HepG2 (cell line): ENCODE data around the gene SAMD4B. TPM values are rescaled to one million over a fixed set of nuclear protein-coding genes. Genes with fewer than 3 reads are reported as not detected.

Source experiments
- KDM1A ChIP-seq: IDR thresholded peaks from 2 replicates; pipeline ENCODE4 v1.6.1; 2016; ENCODE audit warnings: missing compliant biosample characterization
- POLR2AphosphoS5 ChIP-seq: IDR thresholded peaks from 2 replicates; pipeline ENCODE4 v1.6.1; 2012; ENCODE audit warnings: low read depth, low read length
- POLR2G ChIP-seq: fragments of 200-400 bp; formaldehyde crosslinking; IDR thresholded peaks from 2 replicates; pipeline ENCODE4 v1.6.1; 2018; ENCODE audit warnings: mild to moderate bottlenecking, low read depth, low read length, moderate library complexity
- PRDM4 ChIP-seq: sonication (generic); formaldehyde crosslinking; IDR thresholded peaks from 2 replicates; pipeline ENCODE4 v1.9.0; 2021; ENCODE audit warnings: missing genetic modification reagents, borderline replicate concordance
- REPIN1 ChIP-seq: sonication (generic); formaldehyde crosslinking; IDR thresholded peaks from 2 replicates; pipeline ENCODE4 v1.8.0; 2022; ENCODE audit warnings: missing genetic modification reagents, low read depth, mild to moderate bottlenecking, borderline replicate concordance
- ZBTB40 ChIP-seq, 2 experiments: fragments of 450-650 bp in 1 of 2; sonication (generic) in 1 of 2; formaldehyde crosslinking in 1 of 2; IDR thresholded peaks; 2 replicates each; pipeline versions ENCODE4 v1.6.1 to v1.8.0; 2016 to 2022; ENCODE audit warnings: antibody characterized with exemption in 1 of 2, mild to moderate bottlenecking in 1 of 2, missing genetic modification reagents in 1 of 2
- ZFYVE20 ChIP-seq: sonication (generic); formaldehyde crosslinking; IDR thresholded peaks from 2 replicates; pipeline ENCODE4 v1.8.0; 2023; ENCODE audit warnings: low read depth, mild to moderate bottlenecking, moderate library complexity, missing genetic modification reagents, borderline replicate concordance
- ZNF431 ChIP-seq: sonication (generic); formaldehyde crosslinking; IDR thresholded peaks from 2 replicates; pipeline ENCODE4 v1.9.0; 2022; ENCODE audit warnings: missing genetic modification reagents, low read depth, mild to moderate bottlenecking, borderline replicate concordance
- ZNF629 ChIP-seq: sonication (generic); formaldehyde crosslinking; conservative IDR thresholded peaks from 2 replicates; pipeline ENCODE4 v1.5.0; 2020; ENCODE audit warnings: missing genetic modification reagents
- ZNF724P ChIP-seq: sonication (generic); formaldehyde crosslinking; IDR thresholded peaks from 2 replicates; pipeline ENCODE4 v1.8.0; 2022; ENCODE audit warnings: missing genetic modification reagents, borderline replicate concordance
- ZNF737 ChIP-seq: sonication (generic); formaldehyde crosslinking; IDR thresholded peaks from 2 replicates; pipeline ENCODE4 v1.5.0; 2020; ENCODE audit warnings: missing genetic modification reagents, mild to moderate bottlenecking, borderline replicate concordance
- polyA plus RNA-seq, 8 experiments: library from polyadenylated mRNA; depleted of rRNA in 3 of 8; stranded (reverse) in 7 of 8; unstranded in 1 of 8; fragments of >200 nt; fragmentation: Illumina TruSeq in 4 of 8; extraction: Trizol in 4 of 8; gene quantifications; 2 replicates each; pipeline versions ENCODE4 v1.2.1 to v1.2.3, GENCODE V29; 2011 to 2016; ENCODE audit warnings: low read depth in 4 of 8, missing spikeins in 1 of 8, mixed read lengths in 1 of 8; ENCODE audit not compliant: insufficient read depth in 1 of 8
- total RNA-seq, 5 experiments: library from RNA; depleted of rRNA; stranded (reverse); fragments of >200 nt; fragmentation: Illumina TruSeq; extraction: Trizol; gene quantifications; 2 replicates each; pipeline ENCODE4 v1.2.3, GENCODE V29; 2016; ENCODE audit warnings: low read depth in 1 of 5
- TF ChIP-seq, protein P1 (sequence below): IDR thresholded peaks from 2 replicates; pipeline ENCODE4 v1.6.1; 2016; ENCODE audit warnings: missing biosample characterization, missing genetic modification reagents, low read depth
- TF ChIP-seq, protein P2 (sequence below): sonication (generic); formaldehyde crosslinking; IDR thresholded peaks from 2 replicates; pipeline ENCODE4 v1.9.0; 2021; ENCODE audit warnings: missing genetic modification reagents, borderline replicate concordance

SAMD4B gene
- total and polyA plus RNA-seq, 2 of the 13 experiments (the other 11 are each of a cell fraction or from before 2014, with no cell fraction given), result 26.0 to 31.8 TPM

- TF ChIP-seq ZFYVE20 (CRISPR knock-in tag) (no peak), POLR2AphosphoS5 (no peak; the same call in 1 of the 2 replicates), POLR2G (peak; percentile 12), ZNF431 (no peak), ZNF629 (CRISPR knock-in tag) (no peak), ZNF724P (CRISPR knock-in tag) (no peak), REPIN1 (CRISPR knock-in tag) (no peak), PRDM4 (CRISPR knock-in tag) (no peak), KDM1A (CRISPR knock-in tag) (no peak), ZBTB40 (IDR thresholded peaks at IDR 0.05) (peak; percentile 21; the same call in 1 of the 2 replicates), ZBTB40 (CRISPR knock-in tag; IDR thresholded peaks at IDR 0.05) (no peak), ZNF737 (no peak)
- TF ChIP-seq, protein P1, sequence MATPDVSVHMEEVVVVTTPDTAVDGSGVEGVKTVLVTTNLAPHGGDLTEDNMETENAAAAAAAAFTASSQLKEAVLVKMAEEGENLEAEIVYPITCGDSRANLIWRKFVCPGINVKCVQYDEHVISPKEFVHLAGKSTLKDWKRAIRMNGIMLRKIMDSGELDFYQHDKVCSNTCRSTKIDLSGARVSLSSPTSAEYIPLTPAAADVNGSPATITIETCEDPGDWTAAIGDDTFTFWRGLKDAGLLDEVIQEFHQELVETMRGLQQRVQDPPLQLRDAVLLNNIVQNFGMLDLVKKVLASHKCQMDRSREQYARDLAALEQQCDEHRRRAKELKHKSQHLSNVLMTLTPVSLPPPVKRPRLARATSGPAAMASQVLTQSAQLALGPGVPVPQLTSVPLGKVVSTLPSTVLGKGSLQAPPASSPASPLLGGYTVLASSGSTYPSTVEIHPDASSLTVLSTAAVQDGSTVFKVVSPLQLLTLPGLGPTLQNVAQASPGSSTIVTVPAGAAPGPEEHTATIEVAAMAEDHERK (CRISPR knock-in tag), result no peak
- TF ChIP-seq, protein P2, sequence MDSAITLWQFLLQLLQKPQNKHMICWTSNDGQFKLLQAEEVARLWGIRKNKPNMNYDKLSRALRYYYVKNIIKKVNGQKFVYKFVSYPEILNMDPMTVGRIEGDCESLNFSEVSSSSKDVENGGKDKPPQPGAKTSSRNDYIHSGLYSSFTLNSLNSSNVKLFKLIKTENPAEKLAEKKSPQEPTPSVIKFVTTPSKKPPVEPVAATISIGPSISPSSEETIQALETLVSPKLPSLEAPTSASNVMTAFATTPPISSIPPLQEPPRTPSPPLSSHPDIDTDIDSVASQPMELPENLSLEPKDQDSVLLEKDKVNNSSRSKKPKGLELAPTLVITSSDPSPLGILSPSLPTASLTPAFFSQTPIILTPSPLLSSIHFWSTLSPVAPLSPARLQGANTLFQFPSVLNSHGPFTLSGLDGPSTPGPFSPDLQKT (CRISPR knock-in tag), result no peak
These were observed 68.0 kb downstream of the SAMD4B start (continued) for GRCh38 chr19:39410017-39410830.
